Loucy (cell line): ENCODE results near the gene GGA3.

Experiments
- CTCF ChIP-seq: fragments of 200-600 bp; sonication (generic); conservative IDR thresholded peaks from 2 replicates; pipeline ENCODE4 v1.5.1; 2014; ENCODE audit warnings: mild to moderate bottlenecking, antibody characterized with exemption, low read length
- EZH2phosphoT487 ChIP-seq: fragments of 200-600 bp; IDR thresholded peaks from 2 replicates; pipeline ENCODE4 v1.6.1; 2018; ENCODE audit warnings: antibody characterized with exemption, mild to moderate bottlenecking, moderate library complexity, borderline replicate concordance

DNA sequence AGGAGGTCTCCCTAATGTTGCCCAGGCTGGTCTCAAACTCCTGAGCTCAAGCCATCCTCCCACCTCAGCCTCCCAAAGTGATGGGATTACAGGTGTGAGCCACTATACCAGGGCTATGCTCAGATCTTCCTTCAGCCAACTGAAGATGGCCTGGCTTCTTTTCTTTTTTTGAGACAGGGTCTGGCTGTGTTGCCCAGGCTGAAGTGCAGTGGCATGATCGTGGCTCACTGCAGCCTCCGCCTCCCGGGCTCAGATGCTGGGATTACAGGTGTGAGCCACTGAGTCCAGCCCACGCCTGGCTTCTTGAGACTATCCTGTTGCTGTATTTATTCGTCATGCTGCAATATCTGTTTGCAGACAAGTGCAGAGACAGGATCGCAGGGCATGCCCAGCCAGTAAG lies 23.7 kb upstream of the GGA3 start:
- no peak for TF ChIP-seq CTCF
- TF ChIP-seq EZH2phosphoT487, result no peak
